HFFc6 (cell line): ENCODE data around the gene LARGE1. TPM values are rescaled to one million over a fixed set of nuclear protein-coding genes. Genes with fewer than 3 reads are reported as not detected.

Experiments
- DNase-seq: peaks from one replicate; pipeline ENCODE4 v3.0.0-alpha.2; 2018
- H3K27ac Mint-ChIP-seq: 2 replicates; pipeline ENCODE4 v1.8.0; 2020; ENCODE audit warnings: mild to moderate bottlenecking, mixed read lengths
- H3K27me3 Mint-ChIP-seq: 2 replicates; pipeline ENCODE4 v1.8.0; 2021; ENCODE audit warnings: mild to moderate bottlenecking, moderate library complexity, mixed read lengths; ENCODE audit not compliant: insufficient read depth
- H3K36me3 Mint-ChIP-seq: 2 replicates; pipeline ENCODE4 v1.8.0; 2021; ENCODE audit warnings: low read depth, mixed read lengths
- H3K4me1 Mint-ChIP-seq: 2 replicates; pipeline ENCODE4 v1.8.0; 2020; ENCODE audit warnings: low read depth, mixed read lengths
- H3K4me3 Mint-ChIP-seq: 2 replicates; pipeline ENCODE4 v1.8.0; 2020; ENCODE audit warnings: mild to moderate bottlenecking, moderate library complexity, mixed read lengths
- H3K9me3 Mint-ChIP-seq: 2 replicates; pipeline ENCODE4 v1.8.0; 2020; ENCODE audit warnings: mild to moderate bottlenecking, mixed read lengths
- CTCF ChIP-seq: fragments of 200-600 bp; sonication (generic); IDR thresholded peaks from 2 replicates; pipeline ENCODE4 v1.5.0; 2021; ENCODE audit warnings: antibody characterized with exemption, mild to moderate bottlenecking
- total RNA-seq, 6 experiments: library from RNA; stranded (reverse); fragmentation: NEBNext Ultra II Directional; extraction: Animal tissue kit (Norgen Biotek cat#: 25700); gene quantifications; 2 replicates in 1 of 6; 3 replicates in 5 of 6; pipeline ENCODE4 v1.2.3, GENCODE V29; 2021

Gene LARGE1
- total RNA-seq, 6 experiments from 2014 or later, result 4.9 to 7.3 (median 6.5) TPM

- Mint-ChIP-seq H3K9me3 (peaks cover 57% of the 10 kb centered on the region), H3K36me3 (no peaks in the 10 kb centered on the region), H3K27me3 (no peaks in the 10 kb centered on the region; the same call in 1 of the 2 replicates), H3K27ac (no peak overlapping the region), H3K4me1 (no peaks in the 10 kb centered on the region), H3K4me3 (no peak overlapping the region)
- TF ChIP-seq CTCF, result no peak
- no peak for DNase-seq
Measured at GRCh38 chr22:33261699-33262098, 658.6 kb downstream of the LARGE1 start.

GRCh38 chr22:33260498-33260897 lies 659.8 kb downstream of the LARGE1 start:
- H3K9me3 Mint-ChIP-seq, result peaks cover 60% of the 10 kb centered on the region
- H3K4me1 Mint-ChIP-seq, result no peaks in the 10 kb centered on the region
- H3K36me3 Mint-ChIP-seq, result no peaks in the 10 kb centered on the region
- no peak overlapping the region for H3K4me3 Mint-ChIP-seq
- H3K27me3 Mint-ChIP-seq, result no peaks in the 10 kb centered on the region; the same call in 1 of the 2 replicates
- DNase-seq, result no peak
- no peak overlapping the region for H3K27ac Mint-ChIP-seq
- no peak for TF ChIP-seq CTCF

GRCh38 chr22:33255791-33256190 lies 664.5 kb downstream of the LARGE1 start:
- Mint-ChIP-seq H3K27ac (no peak overlapping the region), H3K27me3 (no peaks in the 10 kb centered on the region; the same call in 1 of the 2 replicates), H3K4me3 (no peak overlapping the region), H3K4me1 (no peaks in the 10 kb centered on the region), H3K9me3 (peaks cover 52% of the 10 kb centered on the region), H3K36me3 (no peaks in the 10 kb centered on the region)
- no peak for TF ChIP-seq CTCF
- no peak for DNase-seq

- Mint-ChIP-seq H3K4me3 (no peak overlapping the region), H3K36me3 (no peaks in the 10 kb centered on the region), H3K27me3 (no peaks in the 10 kb centered on the region; the same call in 1 of the 2 replicates), H3K9me3 (peaks cover 44% of the 10 kb centered on the region), H3K27ac (no peak overlapping the region), H3K4me1 (no peaks in the 10 kb centered on the region)
- no peak for DNase-seq
- no peak for TF ChIP-seq CTCF
Measured at GRCh38 chr22:33248948-33249347, 671.3 kb downstream of the LARGE1 start.

GRCh38 chr22:33247758-33248157 lies 672.5 kb downstream of the LARGE1 start:
- H3K4me3 Mint-ChIP-seq, result no peak overlapping the region
- no peaks in the 10 kb centered on the region for H3K4me1 Mint-ChIP-seq
- no peaks in the 10 kb centered on the region for H3K36me3 Mint-ChIP-seq
- no peak overlapping the region for H3K27ac Mint-ChIP-seq
- DNase-seq, result no peak
- peaks cover 48% of the 10 kb centered on the region for H3K9me3 Mint-ChIP-seq
- H3K27me3 Mint-ChIP-seq, result no peaks in the 10 kb centered on the region
- TF ChIP-seq CTCF, result no peak

GRCh38 chr22:33242078-33242477 lies 678.2 kb downstream of the LARGE1 start:
- no peak for DNase-seq
- no peaks in the 10 kb centered on the region for H3K4me1 Mint-ChIP-seq
- no peaks in the 10 kb centered on the region for H3K36me3 Mint-ChIP-seq
- H3K4me3 Mint-ChIP-seq, result no peak overlapping the region
- H3K27me3 Mint-ChIP-seq, result peaks cover 5% of the 10 kb centered on the region; the same call in 1 of the 2 replicates
- H3K27ac Mint-ChIP-seq, result no peak overlapping the region
- peaks cover 39% of the 10 kb centered on the region for H3K9me3 Mint-ChIP-seq
- no peak for TF ChIP-seq CTCF
